Cortex of kidney (tissue), 1 donor: ENCODE data around the gene ANKRD60.

Experiments used
- DNase-seq: peaks from one replicate; lab custom pipeline; 2025; lab: John Stamatoyannopoulos, UW

The ANKRD60 gene

GRCh38 chr20:58244517-58245030 is 16.1 kb upstream of the ANKRD60 start:
- no peak for DNase-seq

- no peak for DNase-seq
Measured at GRCh38 chr20:58243653-58244410, 15.4 kb upstream of the ANKRD60 start.

- DNase-seq: no peak
Measured at GRCh38 chr20:58242824-58243223, 14.4 kb upstream of the ANKRD60 start.

- DNase-seq: no peak
Measured at GRCh38 chr20:58241766-58242465, 13.5 kb upstream of the ANKRD60 start.

GRCh38 chr20:58240471-58240870 is 12.0 kb upstream of the ANKRD60 start:
- DNase-seq: no peak

GRCh38 chr20:58239216-58239615 is 10.8 kb upstream of the ANKRD60 start:
- no peak for DNase-seq

GRCh38 chr20:58238490-58238889 is 10.0 kb upstream of the ANKRD60 start:
- DNase-seq: no peak

- DNase-seq: no peak
Measured at GRCh38 chr20:58237318-58238132, 9.1 kb upstream of the ANKRD60 start.

- DNase-seq: no peak
Measured at GRCh38 chr20:58236612-58237317, 8.3 kb upstream of the ANKRD60 start.

- DNase-seq: no peak
Measured at GRCh38 chr20:58235010-58235409, 6.6 kb upstream of the ANKRD60 start.

- DNase-seq: no peak
Measured at GRCh38 chr20:58233881-58234528, 5.6 kb upstream of the ANKRD60 start.

GRCh38 chr20:58233393-58233792 is 4.9 kb upstream of the ANKRD60 start:
- no peak for DNase-seq

- no peak for DNase-seq
Measured at GRCh38 chr20:58231683-58232082, 3.2 kb upstream of the ANKRD60 start.

GRCh38 chr20:58229198-58229798 is 845 bp upstream of the ANKRD60 start:
- DNase-seq: no peak

GRCh38 chr20:58228103-58228483 is 360 bp downstream of the ANKRD60 start:
- DNase-seq: no peak

- DNase-seq: no peak
Measured at GRCh38 chr20:58227391-58228102, 906 bp downstream of the ANKRD60 start.

- DNase-seq: no peak
Measured at GRCh38 chr20:58225452-58226200, 2.8 kb downstream of the ANKRD60 start.

- DNase-seq: no peak
Measured at GRCh38 chr20:58224974-58225373, 3.5 kb downstream of the ANKRD60 start.

GRCh38 chr20:58224097-58224496 is 4.4 kb downstream of the ANKRD60 start:
- no peak for DNase-seq
